IPS-15b (cell line): ENCODE measurements around the gene ASPA.

Experiments used
- H3K27me3 ChIP-seq: one replicate; pipeline ENCODE4 v1.6.1; 2013; ENCODE audit warnings: low read length; ENCODE audit not compliant: control insufficient read depth, insufficient read depth
- H3K36me3 ChIP-seq: one replicate; pipeline ENCODE4 v1.6.1; 2013; ENCODE audit warnings: low read length; ENCODE audit not compliant: control insufficient read depth, insufficient read depth
- H3K4me1 ChIP-seq: one replicate; pipeline ENCODE4 v1.6.1; 2013; ENCODE audit warnings: mild to moderate bottlenecking, low read length; ENCODE audit not compliant: control insufficient read depth, insufficient read depth
- H3K4me3 ChIP-seq: one replicate; pipeline ENCODE4 v1.5.1; 2013; ENCODE audit warnings: low read depth, low read length
- H3K9ac ChIP-seq: one replicate; pipeline ENCODE4 v1.6.1; 2013; ENCODE audit warnings: low read depth, mild to moderate bottlenecking, low read length
- H3K9me3 ChIP-seq: one replicate; pipeline ENCODE4 v1.6.1; 2013; ENCODE audit warnings: mild to moderate bottlenecking, low read length; ENCODE audit not compliant: control insufficient read depth, insufficient read depth

Gene ASPA

GRCh38 chr17:3475251-3475685 lies 529 bp upstream of the ASPA start:
- no peaks in the 10 kb centered on the region for H3K9me3 ChIP-seq
- no peak overlapping the region for H3K4me3 ChIP-seq
- H3K9ac ChIP-seq, result no peak overlapping the region

GRCh38 chr17:3479988-3480387 lies 4.2 kb downstream of the ASPA start:
- no peak overlapping the region for H3K4me3 ChIP-seq
- no peaks in the 10 kb centered on the region for H3K36me3 ChIP-seq
- H3K4me1 ChIP-seq, result peaks cover 22% of the 10 kb centered on the region
- H3K9me3 ChIP-seq, result no peaks in the 10 kb centered on the region
- no peak overlapping the region for H3K9ac ChIP-seq
- H3K27me3 ChIP-seq, result no peaks in the 10 kb centered on the region

More at GRCh38 chr17:3475251-3475685, 529 bp upstream of the ASPA start:
- no peaks in the 10 kb centered on the region for H3K36me3 ChIP-seq
- H3K4me1 ChIP-seq, result peaks cover 6% of the 10 kb centered on the region
- H3K27me3 ChIP-seq, result no peaks in the 10 kb centered on the region

- Histone ChIP-seq H3K27me3 (no peaks in the 10 kb centered on the region), H3K4me3 (no peak overlapping the region), H3K36me3 (no peaks in the 10 kb centered on the region), H3K9me3 (no peaks in the 10 kb centered on the region), H3K4me1 (peaks cover 16% of the 10 kb centered on the region), H3K9ac (no peak overlapping the region)
These were observed 7.1 kb downstream of the ASPA start for GRCh38 chr17:3482852-3483251.

- Histone ChIP-seq H3K36me3 (no peaks in the 10 kb centered on the region), H3K4me1 (peaks cover 20% of the 10 kb centered on the region), H3K9ac (no peak overlapping the region), H3K27me3 (no peaks in the 10 kb centered on the region), H3K4me3 (no peak overlapping the region), H3K9me3 (no peaks in the 10 kb centered on the region)
These were observed 9.8 kb downstream of the ASPA start for GRCh38 chr17:3485481-3486068.

GRCh38 chr17:3497101-3497500 lies 21.3 kb downstream of the ASPA start:
- Histone ChIP-seq H3K9me3 (no peaks in the 10 kb centered on the region), H3K4me1 (peaks cover 9% of the 10 kb centered on the region), H3K36me3 (no peaks in the 10 kb centered on the region), H3K9ac (no peak overlapping the region), H3K27me3 (no peaks in the 10 kb centered on the region), H3K4me3 (no peak overlapping the region)

- no peaks in the 10 kb centered on the region for H3K36me3 ChIP-seq
- H3K27me3 ChIP-seq, result no peaks in the 10 kb centered on the region
- peaks cover 9% of the 10 kb centered on the region for H3K4me1 ChIP-seq
- no peaks in the 10 kb centered on the region for H3K9me3 ChIP-seq
- no peak overlapping the region for H3K9ac ChIP-seq
- H3K4me3 ChIP-seq, result no peak overlapping the region
These were observed 25.5 kb downstream of the ASPA start for GRCh38 chr17:3501344-3501743.

- H3K9me3 ChIP-seq, result no peaks in the 10 kb centered on the region
- H3K4me3 ChIP-seq, result no peak overlapping the region
- no peaks in the 10 kb centered on the region for H3K27me3 ChIP-seq
- peaks cover 9% of the 10 kb centered on the region for H3K4me1 ChIP-seq
- no peaks in the 10 kb centered on the region for H3K36me3 ChIP-seq
- H3K9ac ChIP-seq, result no peak overlapping the region
These were observed 26.7 kb downstream of the ASPA start for GRCh38 chr17:3502466-3502865.

- no peaks in the 10 kb centered on the region for H3K9me3 ChIP-seq
- no peak overlapping the region for H3K4me3 ChIP-seq
- no peaks in the 10 kb centered on the region for H3K36me3 ChIP-seq
- H3K9ac ChIP-seq, result no peak overlapping the region
- peaks cover under 1% of the 10 kb centered on the region for H3K4me1 ChIP-seq
- H3K27me3 ChIP-seq, result no peaks in the 10 kb centered on the region
These were observed 27.5 kb downstream of the ASPA start for GRCh38 chr17:3503285-3503684.

- Histone ChIP-seq H3K9me3 (no peaks in the 10 kb centered on the region), H3K9ac (no peak overlapping the region), H3K4me1 (no peaks in the 10 kb centered on the region), H3K27me3 (no peaks in the 10 kb centered on the region), H3K36me3 (no peaks in the 10 kb centered on the region), H3K4me3 (no peak overlapping the region)
These were observed 29.2 kb downstream of the ASPA start for GRCh38 chr17:3505008-3505407.

- Histone ChIP-seq H3K9ac (no peak overlapping the region), H3K27me3 (no peaks in the 10 kb centered on the region), H3K9me3 (no peaks in the 10 kb centered on the region), H3K4me3 (no peak overlapping the region), H3K36me3 (no peaks in the 10 kb centered on the region), H3K4me1 (peaks cover 9% of the 10 kb centered on the region)
These were observed 30.3 kb downstream of the ASPA start for GRCh38 chr17:3506054-3506453.

GRCh38 chr17:3507071-3507470 lies 31.3 kb downstream of the ASPA start:
- Histone ChIP-seq H3K4me1 (peaks cover 9% of the 10 kb centered on the region), H3K4me3 (no peak overlapping the region)

GRCh38 chr17:3507869-3508268 lies 32.1 kb downstream of the ASPA start:
- no peak overlapping the region for H3K9ac ChIP-seq
- H3K4me3 ChIP-seq, result no peak overlapping the region
- H3K4me1 ChIP-seq, result peaks cover 15% of the 10 kb centered on the region
- no peaks in the 10 kb centered on the region for H3K27me3 ChIP-seq
- no peaks in the 10 kb centered on the region for H3K36me3 ChIP-seq
- no peaks in the 10 kb centered on the region for H3K9me3 ChIP-seq

More at GRCh38 chr17:3507071-3507470, 31.3 kb downstream of the ASPA start:
- no peaks in the 10 kb centered on the region for H3K27me3 ChIP-seq
- H3K9me3 ChIP-seq, result no peaks in the 10 kb centered on the region
- H3K9ac ChIP-seq, result no peak overlapping the region
- no peaks in the 10 kb centered on the region for H3K36me3 ChIP-seq
